GM18498 (cell line): ENCODE measurements around the gene STX1B.
A peak's percentile ranks its signal among the peaks of the same experiment; 100 is the strongest.
"Not testable (repeated sequence)": the region's sequence is repeated elsewhere in the genome, so short reads cannot be mapped to it uniquely, and the experiment has no call there.

Experiments used
- ATAC-seq: cut with Tn5 transposase; IDR thresholded peaks from one replicate; pipeline ENCODE4 v1.9.1; 2021; ENCODE audit warnings: mild to moderate bottlenecking, moderate library complexity; ENCODE audit not compliant: unreplicated experiment

The STX1B gene

DNA sequence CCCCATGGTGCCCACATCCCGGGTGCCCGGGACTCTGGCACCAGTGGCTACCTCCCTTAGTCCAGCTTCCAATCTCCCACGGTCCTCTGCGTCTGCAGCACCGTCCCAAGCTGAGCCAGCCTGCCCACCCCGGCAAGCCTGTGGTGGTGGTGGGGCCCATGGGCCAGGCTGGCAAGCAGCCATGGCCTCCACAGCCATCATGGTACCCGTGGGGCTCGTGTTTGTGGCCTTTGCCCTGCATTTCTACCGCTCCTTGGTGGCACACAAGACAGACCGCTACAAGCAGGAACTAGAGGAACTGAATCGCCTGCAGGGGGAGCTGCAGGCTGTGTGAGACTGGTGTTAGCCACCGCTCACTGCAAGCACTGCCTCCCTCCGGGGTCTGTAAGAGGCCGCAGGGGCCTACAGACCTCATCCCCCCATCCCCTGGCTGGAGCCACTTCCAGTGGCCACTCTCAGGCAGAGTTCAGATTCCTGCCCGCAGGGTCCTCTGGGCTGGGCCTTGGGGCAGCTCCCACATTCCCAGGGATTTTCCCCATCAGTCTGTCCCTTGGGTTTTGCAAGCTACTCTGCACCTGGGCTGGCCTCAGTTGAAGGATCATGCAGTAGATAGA is 56.8 kb downstream of the STX1B start:
- ATAC-seq: no peak

DNA sequence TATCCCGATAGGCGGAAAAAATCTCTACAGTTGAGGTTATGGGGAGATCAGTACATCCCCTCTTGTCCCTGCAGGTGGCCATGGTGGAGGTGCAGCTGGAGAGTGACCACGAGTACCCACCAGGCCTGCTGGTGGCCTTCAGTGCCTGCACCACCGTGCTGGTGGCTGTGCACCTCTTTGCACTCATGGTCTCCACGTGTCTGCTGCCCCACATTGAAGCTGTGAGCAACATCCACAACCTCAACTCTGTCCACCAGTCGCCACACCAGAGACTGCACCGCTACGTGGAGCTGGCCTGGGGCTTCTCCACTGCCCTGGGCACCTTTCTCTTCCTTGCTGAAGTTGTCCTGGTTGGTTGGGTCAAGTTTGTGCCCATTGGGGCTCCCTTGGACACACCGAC is 57.3 kb downstream of the STX1B start:
- no peak for ATAC-seq

DNA sequence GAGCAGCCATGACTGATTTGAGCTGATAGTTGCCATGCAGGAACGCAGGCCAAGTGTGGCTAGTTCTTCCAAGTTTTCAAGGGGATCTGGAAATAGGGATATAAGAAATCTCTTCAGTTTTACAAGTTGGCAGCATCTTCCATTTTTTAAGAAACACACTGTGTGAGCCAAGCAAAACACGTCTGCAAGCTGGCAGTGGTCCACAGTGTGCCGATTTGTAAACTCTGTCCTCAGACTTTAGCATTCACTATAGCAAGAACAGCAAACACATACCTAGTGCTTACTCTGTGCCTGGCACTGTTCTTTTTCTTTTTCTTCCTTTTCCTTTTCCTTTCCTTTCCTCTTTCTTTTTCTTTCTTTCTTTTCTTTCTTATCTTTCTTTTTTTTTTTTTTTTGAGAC is 58.7 kb downstream of the STX1B start:
- ATAC-seq: no peak

- no peak for ATAC-seq
These were observed 59.2 kb downstream of the STX1B start for GRCh38 chr16:30951193-30951592.

- no peak for ATAC-seq
These were observed 59.8 kb downstream of the STX1B start for GRCh38 chr16:30950516-30951065.

- ATAC-seq: peak; percentile 52
These were observed 60.6 kb downstream of the STX1B start for GRCh38 chr16:30949650-30950515.

DNA sequence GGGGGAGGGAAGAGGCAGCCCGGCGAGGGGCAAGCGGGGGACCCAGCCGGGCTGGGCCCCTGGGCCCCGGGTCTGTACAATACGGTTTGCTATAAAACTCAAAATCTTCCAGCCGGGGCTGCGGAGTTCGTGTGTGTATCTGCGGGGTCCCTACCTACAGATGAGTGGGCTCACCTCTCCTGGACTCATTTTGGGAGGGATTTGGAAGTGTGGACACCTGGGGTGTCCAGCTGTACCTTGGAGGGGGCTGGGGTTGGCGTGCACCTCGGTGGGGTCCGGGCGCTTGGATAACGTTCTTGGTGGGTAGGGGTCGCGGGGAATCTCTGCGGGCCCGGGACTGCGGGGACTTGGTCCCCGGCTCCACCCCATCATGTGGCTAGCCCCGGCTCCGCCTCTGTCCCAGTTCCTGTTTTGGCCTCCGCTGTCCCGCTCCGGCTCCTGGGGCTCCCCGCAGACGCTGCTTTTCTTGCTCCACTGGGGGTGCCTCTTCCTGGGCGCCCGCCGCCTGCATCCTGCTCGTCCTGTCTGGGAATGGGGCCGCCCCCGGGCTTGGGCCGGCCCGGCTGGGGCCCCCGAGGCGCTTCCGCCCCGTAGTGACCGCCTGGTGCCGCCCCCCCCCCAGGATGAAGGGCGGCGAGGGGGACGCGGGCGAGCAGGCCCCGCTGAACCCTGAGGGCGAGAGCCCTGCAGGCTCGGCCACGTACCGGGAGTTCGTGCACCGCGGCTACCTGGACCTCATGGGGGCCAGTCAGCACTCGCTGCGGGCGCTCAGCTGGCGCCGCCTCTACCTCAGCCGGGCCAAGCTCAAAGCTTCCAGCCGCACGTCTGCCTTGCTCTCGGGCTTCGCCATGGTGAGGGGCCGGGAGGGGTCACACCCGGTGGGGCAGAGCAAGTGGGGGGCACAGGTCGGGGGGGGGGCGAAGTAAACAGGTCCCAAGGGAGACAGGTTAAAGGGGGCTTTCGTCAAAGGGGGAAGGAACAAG is 61.5 kb downstream of the STX1B start, which contains the start of gene ORAI3:
TSS of gene ORAI3 (plus strand) at position 402 of the 983 bp plus-strand sequence. CDS start at position 624, 222 bp downstream.
- peak; percentile 60 for ATAC-seq

- peak; percentile 6 for ATAC-seq
These were observed 62.4 kb downstream of the STX1B start for GRCh38 chr16:30947859-30948666.

DNA sequence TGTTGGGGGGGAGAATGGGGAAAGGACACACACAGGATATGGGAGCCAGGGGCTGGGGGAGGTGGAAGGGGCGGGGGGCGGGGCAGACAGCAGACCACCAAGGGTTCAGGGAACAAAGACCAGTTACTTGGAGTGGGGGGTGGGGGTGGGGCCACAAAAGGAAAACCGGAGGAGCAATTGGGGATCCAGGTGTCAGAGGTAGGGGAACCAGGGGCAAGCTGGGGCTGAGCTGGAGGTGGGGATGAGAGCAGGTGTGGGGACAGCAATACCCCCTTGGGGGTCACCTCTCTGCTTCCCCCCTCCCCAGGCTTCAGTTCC is 62.9 kb downstream of the STX1B start:
- no peak for ATAC-seq

GRCh38 chr16:30946671-30947540 is 63.5 kb downstream of the STX1B start:
- no peak for ATAC-seq

GRCh38 chr16:30944352-30944751 is 66.1 kb downstream of the STX1B start:
- ATAC-seq: no peak

GRCh38 chr16:30942426-30942806 is 68.0 kb downstream of the STX1B start:
- ATAC-seq: no peak

- peak; percentile 85 for ATAC-seq
These were observed 68.6 kb downstream of the STX1B start for GRCh38 chr16:30941600-30942425.

GRCh38 chr16:30939571-30939970 is 70.9 kb downstream of the STX1B start:
- ATAC-seq: not testable (repeated sequence)
